Heart left ventricle (tissue), 16 donors: Measurements from ENCODE around the gene FAM3A. TPM values are rescaled to one million over a fixed set of nuclear protein-coding genes. Genes with fewer than 3 reads are reported as not detected.

ENCODE experiments used
- ATAC-seq, 4 donors: fragments of 200-7000 bp; cut with Tn5 transposase; one replicate each; pipeline ENCODE4 v1.9.1; 2020 to 2022; ENCODE audit warnings: moderate library complexity in 4 of 4, mild to moderate bottlenecking in 3 of 4, moderate number of reproducible peaks in 1 of 4
- DNase-seq, 5 donors: peaks; one replicate each; pipeline ENCODE4 v3.0.0-alpha.2; 2020
- H3K27ac ChIP-seq, 12 donors: fragments of 200-600 bp; sonication (generic) in 4 of 12; one replicate each; pipeline versions ENCODE4 v1.5.0 to v1.8.0; 2016 to 2022; ENCODE audit warnings: mild to moderate bottlenecking in 2 of 12
- H3K27me3 ChIP-seq, 9 donors: fragments of 200-600 bp; sonication (generic) in 2 of 9; one replicate each; pipeline versions ENCODE4 v1.5.1 to v1.8.0; 2016 to 2022; ENCODE audit warnings: mild to moderate bottlenecking in 3 of 9
- H3K36me3 ChIP-seq, 9 donors: fragments of 200-600 bp; sonication (generic) in 2 of 9; one replicate each; pipeline versions ENCODE4 v1.5.0 to v1.8.0; 2018 to 2022; ENCODE audit warnings: mild to moderate bottlenecking in 2 of 9
- H3K4me1 ChIP-seq, 12 donors: fragments of 200-600 bp; sonication (generic) in 4 of 12; one replicate each; pipeline versions ENCODE4 v1.5.0 to v1.8.0; 2016 to 2022; ENCODE audit warnings: mild to moderate bottlenecking in 3 of 12
- H3K4me3 ChIP-seq, 12 donors: fragments of 200-600 bp; sonication (generic) in 4 of 12; one replicate each; pipeline versions ENCODE4 v1.5.0 to v1.8.0; 2017 to 2022; ENCODE audit warnings: mild to moderate bottlenecking in 9 of 12, moderate library complexity in 4 of 12
- H3K9me3 ChIP-seq, 12 donors: fragments of 200-600 bp; sonication (generic) in 4 of 12; one replicate each; pipeline versions ENCODE4 v1.5.0 to v1.8.0; 2016 to 2022; ENCODE audit warnings: mild to moderate bottlenecking in 1 of 12
- CTCF ChIP-seq, 12 donors: fragments of 200-600 bp; sonication (generic) in 4 of 12; IDR thresholded peaks; one replicate each; pipeline versions ENCODE4 v1.5.0 to v1.8.0; 2018 to 2022; ENCODE audit warnings: antibody characterized with exemption in 12 of 12, mild to moderate bottlenecking in 5 of 12
- POLR2A ChIP-seq, 2 donors: fragments of 450-650 bp; IDR thresholded peaks; one replicate each; pipeline ENCODE4 v1.6.1; 2017; ENCODE audit warnings: antibody characterized with exemption in 2 of 2, mild to moderate bottlenecking in 2 of 2, moderate library complexity in 2 of 2
- WGBS, 4 donors: extraction: QIAGEN DNeasy Blood & Tissue Kit in 2 of 4; methylation state at CpG; one replicate each; pipeline versions ENCODE4 v1.1.5 to v1.1.7; 2013 to 2018; 5-methylcytosine and 5-hydroxymethylcytosine counted together
- intact Hi-C, 10 donors: fragments of 100-400 bp; cut with DNase I; formaldehyde crosslinking; loops; one replicate each; pipeline versions ENCODE4 v1.11.1 to v1.14.2; 2022
- polyA plus RNA-seq, 2 donors: library from polyadenylated mRNA; stranded (reverse); fragments of 200-250 nt; gene quantifications; one replicate each; pipeline ENCODE4 v1.2.3, GENCODE V29; 2013
- total RNA-seq, 9 donors: library from RNA; depleted of rRNA in 2 of 9; stranded (reverse); fragments of >200 nt in 2 of 9; fragmentation: NEBNext Ultra II Directional in 3 of 9; extraction: Animal tissue kit (Norgen Biotek cat#: 25700) in 3 of 9; gene quantifications; one replicate each; pipeline versions ENCODE4 v1.1.0 to v1.2.4, GENCODE V29; 2016 to 2023
- donor health status: ischemic (EF 13 %, LVEDD 7.1; RV severe dilation, severe dysfunction).
- donor health status: healthy with polysubstance abuse.
- donor health status: DM: no; HTN: yes; CAD: no.
- donor health status: DM: no; HTN: no; CAD: no.
- donor health status: ischemic (EF 25% LVEDD 6.9; RV normal size, moderate dysfunction).
- donor health status: ischemic (EF 25% LVEDD 5.7; RV mildly dilated, moderate dysfunction).
- donor health status: healthy.
- donor health status: DM: yes; HTN: yes; CAD: no.
- donor health status: ischemic (EF 35%, LVEDD 5.7; RV mildly dilated, moderate dysfunction).
- donor health status: nonischemic (EF 11% LVEDD 7.7; RV severe dilation, severe dysfunction).
- donor health status: DM: yes; HTN: yes; CAD: no.
- donor health status: PGD.
- donor health status: ischemic (EF 29% LVEDD 5.4; RV normal size, mild dysfunction).
- donor health status: nonischemic (EF 23%, LVEDD 6.1; RV moderate dilation, normal function).

FAM3A gene
- total and polyA plus RNA-seq, 11 donors: 36.2 to 82.6 (median 51.5) TPM

DNA sequence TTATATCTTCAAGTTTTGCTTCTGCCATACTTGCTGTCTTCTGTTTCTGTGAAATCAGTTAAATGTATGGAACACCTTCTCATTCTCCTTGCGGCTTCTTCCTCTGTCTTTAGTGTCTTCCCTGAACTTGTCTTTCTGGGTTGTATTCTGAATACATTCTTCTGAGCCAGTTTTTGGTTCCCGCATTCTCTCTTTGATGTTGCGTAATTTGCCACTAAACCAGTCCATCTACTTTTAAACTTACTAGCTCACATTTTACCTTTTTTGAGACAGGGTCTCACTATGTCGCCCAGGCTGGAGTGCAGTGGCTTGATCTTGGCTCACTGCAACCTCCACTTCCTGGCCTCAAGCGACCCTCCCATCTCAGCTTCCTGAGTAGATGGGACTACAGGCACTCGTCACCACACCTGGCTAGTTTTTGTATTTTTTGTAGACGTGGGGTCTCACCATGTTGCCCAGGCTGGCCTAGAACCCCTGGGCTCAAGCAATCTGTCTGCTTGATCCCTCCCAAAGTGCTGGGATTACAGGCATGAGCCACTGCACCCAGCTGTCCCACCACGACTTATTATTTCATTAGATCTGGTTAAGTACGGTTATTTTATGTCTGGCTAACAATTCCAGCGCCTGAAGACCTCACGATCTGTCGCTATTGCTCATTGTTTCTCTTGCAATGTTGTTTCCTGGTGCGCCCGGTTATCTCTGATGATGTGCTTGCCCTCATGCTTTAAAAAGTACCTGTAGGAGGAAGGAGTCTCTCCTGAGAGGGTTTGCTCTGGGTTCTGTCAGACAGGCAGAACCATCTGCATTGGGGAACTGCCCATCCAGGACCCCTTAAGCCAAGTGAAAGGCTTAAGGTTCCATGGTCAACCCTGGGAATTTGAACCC, 9.8 kb upstream of the FAM3A start:
- no peak for ATAC-seq
- TF ChIP-seq POLR2A (IDR thresholded peaks at IDR 0.05) (no peak), CTCF (IDR thresholded peaks at IDR 0.05) (no peak)
- intact Hi-C loops: loop anchor here in 1 of 10 donors (5.0 kb wide), 1 partner anchor 149 kb away; the partner anchor contains the start of gene EMD
- peaks cover 0 to 9% (median 2%) of the 10 kb centered on the region in 12 donors for H3K4me1 ChIP-seq
- 82 to 86% (median 84%) methylated on average over 14 of the region's 14 CpGs for WGBS, 4 donors
- no peak overlapping the region for H3K27ac ChIP-seq
- DNase-seq: no peak
- peaks cover 0 to 11% (median 0%) of the 10 kb centered on the region in 9 donors for H3K27me3 ChIP-seq
- H3K36me3 ChIP-seq: no peaks in the 10 kb centered on the region
- no peak overlapping the region for H3K4me3 ChIP-seq
- no peaks in the 10 kb centered on the region for H3K9me3 ChIP-seq

GRCh38 chrX:154519389-154519788, 3.4 kb upstream of the FAM3A start:
- no peaks in the 10 kb centered on the region for H3K36me3 ChIP-seq
- intact Hi-C loops: loop anchor here in 2 of 10 donors (5.0 kb wide), 3 partner anchors 42 to 122 kb away; partner anchors contain the start of genes GDI1 (in 1 of the 2), LAGE3 (in 1 of the 2) and RPL10 (in 1 of the 2)
- no peak for ATAC-seq
- WGBS, 4 donors: 89 to 95% (median 90%) methylated on average over 8 of the region's 8 CpGs
- H3K27me3 ChIP-seq: peaks cover 0 to 5% (median 0%) of the 10 kb centered on the region in 9 donors
- no peak for TF ChIP-seq POLR2A (IDR thresholded peaks at IDR 0.05)
- TF ChIP-seq CTCF (IDR thresholded peaks at IDR 0.05): no peak
- H3K4me1 ChIP-seq: peaks cover 0 to 24% (median 8%) of the 10 kb centered on the region in 12 donors
- no peak for DNase-seq
- H3K4me3 ChIP-seq: no peak overlapping the region
- no peak overlapping the region for H3K27ac ChIP-seq
- no peaks in the 10 kb centered on the region for H3K9me3 ChIP-seq

DNA sequence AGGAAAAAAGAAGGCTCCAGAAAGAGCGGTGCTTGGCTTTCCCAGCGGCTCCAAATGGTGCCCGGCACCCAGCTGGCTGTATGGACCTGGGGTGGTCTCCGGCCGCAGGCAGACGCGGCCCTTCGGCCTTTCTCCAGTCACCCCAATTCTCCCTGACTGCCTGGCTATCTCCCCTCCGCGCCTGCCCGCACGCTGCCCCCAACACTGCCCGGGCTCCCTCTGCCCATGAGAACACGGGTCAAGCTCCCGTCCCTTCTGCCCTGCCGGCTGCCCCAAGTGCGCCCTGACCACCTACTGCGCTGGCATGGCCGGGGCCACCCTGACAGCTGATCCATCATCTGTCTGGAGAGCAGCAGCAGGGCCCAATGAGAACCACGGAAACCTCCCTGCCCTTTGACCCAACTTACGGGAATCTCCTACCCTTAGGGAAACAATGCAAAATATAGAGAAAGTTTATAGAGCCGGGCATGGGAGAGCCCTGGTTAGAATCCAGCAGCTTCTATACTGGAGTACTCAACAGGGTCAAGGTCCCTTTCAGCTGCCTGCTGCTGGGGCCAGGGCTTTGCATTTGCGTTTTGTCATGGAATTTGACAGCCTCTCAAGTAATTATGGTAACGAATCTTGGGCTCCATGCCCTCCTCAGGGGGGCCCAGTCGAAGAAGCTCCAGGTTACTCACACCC, 1.2 kb upstream of the FAM3A start:
- DNase-seq (no peak), ATAC-seq (peak in 2 of 4 donors; percentile 0 to 1)
- Histone ChIP-seq H3K27me3 (peaks cover 0 to 5% (median 0%) of the 10 kb centered on the region in 9 donors), H3K9me3 (no peaks in the 10 kb centered on the region), H3K36me3 (no peaks in the 10 kb centered on the region), H3K27ac (peak overlapping the region; percentile 85 to 98 (median 92)), H3K4me1 (peaks cover 0 to 28% (median 8%) of the 10 kb centered on the region in 12 donors), H3K4me3 (peak overlapping the region in 9 of 12 donors; percentile 45 to 97 (median 77))
- TF ChIP-seq CTCF (IDR thresholded peaks at IDR 0.05) (no peak), POLR2A (IDR thresholded peaks at IDR 0.05) (no peak)
- 40 to 59% (median 48%) methylated on average over 14 to 25 of the region's 25 CpGs for WGBS, 4 donors
- intact Hi-C loops: loop anchor here in 2 of 10 donors (2.0 to 5.0 kb wide), 4 partner anchors 26 to 120 kb away; partner anchors contain the start of genes GDI1 (in 1 of the 2), LAGE3 (in 1 of the 2), RPL10 (in 1 of the 2) and SLC10A3 (in 1 of the 2)
